ENCODE data around the gene EPHX1.
A peak's percentile ranks its signal among the peaks of the same experiment; 100 is the strongest.

GRCh38 chr1:225809842-225810578 is at the start of gene EPHX1:
- peak in 3 of 4 donors; percentile 23 to 93 (median 74) for TF ChIP-seq POLR2A (IDR thresholded peaks at IDR 0.05)
- peak; percentile 10 to 64 (median 48) for TF ChIP-seq CTCF (IDR thresholded peaks at IDR 0.05)
- peak in 1 of 2 donors; percentile 81 for TF ChIP-seq POLR2AphosphoS5 (IDR thresholded peaks at IDR 0.05)
- TF ChIP-seq EP300 (IDR thresholded peaks at IDR 0.05) = no peak

Data from upper lobe of left lung (tissue), 4 donors.